ENCODE measurements around the gene ELL2. TPM values are rescaled to one million over a fixed set of nuclear protein-coding genes. Genes with fewer than 3 reads are reported as not detected.

ELL2 gene
- total and polyA plus RNA-seq, 10 donors = 4.3 to 109 (median 66.8) TPM

DNA sequence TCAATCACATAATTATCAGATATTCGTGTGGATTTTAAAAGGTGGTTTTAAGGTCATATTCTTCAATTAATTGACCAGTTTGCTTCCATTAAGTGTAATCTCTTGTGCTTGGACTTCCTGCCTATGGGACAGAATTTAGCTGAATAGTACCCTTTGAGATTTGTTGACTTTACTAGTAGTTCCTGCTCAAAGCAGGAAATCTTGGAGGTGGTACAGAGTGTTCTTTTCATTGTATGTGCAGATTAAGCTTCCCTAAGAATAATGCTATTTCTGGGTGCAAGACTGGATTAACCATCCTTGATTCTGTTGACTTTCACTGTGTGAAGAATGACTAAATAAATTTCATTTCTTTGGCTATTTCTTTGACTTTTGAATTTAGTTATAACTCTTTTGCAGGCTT lies 45.4 kb upstream of the ELL2 start:
- Histone ChIP-seq H3K36me3 (no peaks in the 10 kb centered on the region), H3K9me3 (no peaks in the 10 kb centered on the region), H3K4me3 (no peak overlapping the region), H3K4me1 (no peaks in the 10 kb centered on the region), H3K27me3 (replicated peaks in 1 of 7) (no peaks in the 10 kb centered on the region), H3K27ac (no peak overlapping the region)
- no peak for DNase-seq
- TF ChIP-seq POLR2A (IDR thresholded peaks at IDR 0.05) = no peak
- no peak for TF ChIP-seq POLR2AphosphoS5 (IDR thresholded peaks at IDR 0.05)
- TF ChIP-seq CTCF (IDR thresholded peaks at IDR 0.05 in 8 of 11, conservative IDR thresholded peaks at IDR 0.05 in 3 of 11) = no peak
- intact Hi-C loops (cut with DNase I; ENCODE audit: low total_unique reads) = no loop called here
- WGBS, 5 donors = 48 to 79% (median 71%) methylated on average over 1 of the region's 1 CpG

DNA sequence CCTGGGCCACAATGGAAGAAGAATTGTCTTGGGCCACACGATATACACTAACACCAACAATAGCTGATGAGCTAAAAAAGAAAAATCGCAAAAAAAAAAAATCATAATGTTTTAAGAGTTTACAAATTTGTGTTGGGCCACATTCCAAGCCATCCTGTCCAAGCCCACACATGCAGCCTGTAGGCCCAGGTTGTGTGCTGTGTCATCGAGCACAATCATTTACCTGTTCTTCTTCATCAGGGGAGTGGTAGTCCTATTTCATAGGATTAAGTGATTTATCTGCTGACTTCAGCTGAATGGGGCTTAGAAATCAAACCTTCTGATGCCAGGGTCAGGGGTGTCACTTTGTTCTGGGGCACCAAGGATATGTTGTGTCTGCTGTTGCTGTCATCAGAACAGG lies 44.6 kb upstream of the ELL2 start:
- 90 to 99% (median 93%) methylated on average over 3 of the region's 3 CpGs for WGBS, 5 donors
- no peak overlapping the region for H3K27ac ChIP-seq
- TF ChIP-seq POLR2AphosphoS5 (IDR thresholded peaks at IDR 0.05) (no peak), CTCF (IDR thresholded peaks at IDR 0.05 in 8 of 11, conservative IDR thresholded peaks at IDR 0.05 in 3 of 11) (no peak), POLR2A (IDR thresholded peaks at IDR 0.05) (no peak)
- intact Hi-C loops (cut with DNase I; ENCODE audit: low total_unique reads) = no loop called here
- no peaks in the 10 kb centered on the region for H3K9me3 ChIP-seq
- no peak for DNase-seq
- no peaks in the 10 kb centered on the region for H3K27me3 ChIP-seq (replicated peaks in 1 of 7)
- no peaks in the 10 kb centered on the region for H3K36me3 ChIP-seq
- no peaks in the 10 kb centered on the region for H3K4me1 ChIP-seq
- no peak overlapping the region for H3K4me3 ChIP-seq

DNA sequence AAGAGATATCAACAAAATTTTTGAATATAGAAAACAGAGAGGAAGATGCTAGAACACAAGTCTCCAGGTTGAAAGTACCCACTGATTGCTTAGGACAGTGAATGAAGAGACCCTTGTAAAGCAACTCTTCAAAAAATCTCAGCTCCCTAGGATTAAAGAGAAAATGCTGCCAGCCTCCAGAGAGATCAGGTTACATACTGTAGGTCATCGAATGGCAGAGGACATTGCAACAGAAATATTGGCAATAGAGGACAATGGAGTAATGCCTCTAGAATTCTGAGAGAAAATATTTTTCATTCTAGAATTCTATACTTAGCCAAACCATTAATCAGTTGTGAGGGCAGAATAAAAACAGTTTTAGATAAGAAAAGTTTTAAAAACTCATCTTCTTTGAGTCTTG lies 43.1 kb upstream of the ELL2 start:
- H3K27me3 ChIP-seq (replicated peaks in 1 of 7) = no peaks in the 10 kb centered on the region
- intact Hi-C loops (cut with DNase I; ENCODE audit: low total_unique reads) = no loop called here
- TF ChIP-seq POLR2A (IDR thresholded peaks at IDR 0.05) = no peak
- no peak for TF ChIP-seq CTCF (IDR thresholded peaks at IDR 0.05 in 8 of 11, conservative IDR thresholded peaks at IDR 0.05 in 3 of 11)
- no peak for TF ChIP-seq POLR2AphosphoS5 (IDR thresholded peaks at IDR 0.05)
- H3K9me3 ChIP-seq = no peaks in the 10 kb centered on the region
- H3K36me3 ChIP-seq = no peaks in the 10 kb centered on the region
- H3K4me1 ChIP-seq = no peaks in the 10 kb centered on the region
- no peak for DNase-seq
- H3K4me3 ChIP-seq = no peak overlapping the region
- no peak overlapping the region for H3K27ac ChIP-seq
- WGBS, 5 donors = 66 to 96% (median 76%) methylated on average over 1 of the region's 1 CpG

GRCh38 chr5:96004087-96004486 lies 42.4 kb upstream of the ELL2 start:
- H3K4me3 ChIP-seq = no peak overlapping the region
- intact Hi-C loops (cut with DNase I; ENCODE audit: low total_unique reads) = no loop called here
- no peak for DNase-seq
- H3K36me3 ChIP-seq = no peaks in the 10 kb centered on the region
- no peaks in the 10 kb centered on the region for H3K4me1 ChIP-seq
- no peaks in the 10 kb centered on the region for H3K9me3 ChIP-seq
- no peak overlapping the region for H3K27ac ChIP-seq
- TF ChIP-seq POLR2AphosphoS5 (IDR thresholded peaks at IDR 0.05) (no peak), POLR2A (IDR thresholded peaks at IDR 0.05) (no peak)
- H3K27me3 ChIP-seq (replicated peaks in 1 of 7) = no peaks in the 10 kb centered on the region

DNA sequence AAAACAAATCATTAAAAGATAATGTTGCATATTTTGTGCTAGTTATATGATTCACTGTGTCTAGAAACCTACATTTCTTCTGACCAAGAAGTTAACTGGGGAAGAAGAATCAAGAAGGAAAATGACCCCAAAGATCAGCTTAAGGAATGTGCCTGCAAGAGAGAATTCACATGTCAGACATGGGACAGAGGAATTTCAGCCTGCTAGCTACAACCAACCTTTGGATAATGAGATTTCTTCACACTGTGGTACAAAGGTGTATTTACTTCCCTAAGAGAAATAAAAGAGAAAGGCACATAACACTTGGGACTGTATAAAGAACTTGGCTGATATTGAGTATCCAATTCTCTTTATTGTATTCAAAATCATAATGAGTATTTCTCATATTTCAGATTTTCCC lies 39.6 kb upstream of the ELL2 start:
- Histone ChIP-seq H3K4me1 (no peaks in the 10 kb centered on the region), H3K36me3 (no peaks in the 10 kb centered on the region), H3K4me3 (no peak overlapping the region), H3K27ac (no peak overlapping the region), H3K9me3 (no peaks in the 10 kb centered on the region), H3K27me3 (replicated peaks in 1 of 7) (no peaks in the 10 kb centered on the region)
- no peak for TF ChIP-seq POLR2A (IDR thresholded peaks at IDR 0.05)
- no peak for TF ChIP-seq CTCF (IDR thresholded peaks at IDR 0.05 in 8 of 11, conservative IDR thresholded peaks at IDR 0.05 in 3 of 11)
- no peak for TF ChIP-seq POLR2AphosphoS5 (IDR thresholded peaks at IDR 0.05)
- DNase-seq = no peak
- intact Hi-C loops (cut with DNase I; ENCODE audit: low total_unique reads) = no loop called here
